GM21717 (cell line): ENCODE measurements around the gene RAD51D.
A peak's percentile ranks its signal among the peaks of the same experiment; 100 is the strongest.
"Not testable (repeated sequence)": the region's sequence is repeated elsewhere in the genome, so short reads cannot be mapped to it uniquely, and the experiment has no call there.

Experiments used
- ATAC-seq: cut with Tn5 transposase; IDR thresholded peaks from one replicate; pipeline ENCODE4 v1.9.1; 2021; ENCODE audit warnings: mild to moderate bottlenecking, moderate library complexity; ENCODE audit not compliant: unreplicated experiment

RAD51D gene

DNA sequence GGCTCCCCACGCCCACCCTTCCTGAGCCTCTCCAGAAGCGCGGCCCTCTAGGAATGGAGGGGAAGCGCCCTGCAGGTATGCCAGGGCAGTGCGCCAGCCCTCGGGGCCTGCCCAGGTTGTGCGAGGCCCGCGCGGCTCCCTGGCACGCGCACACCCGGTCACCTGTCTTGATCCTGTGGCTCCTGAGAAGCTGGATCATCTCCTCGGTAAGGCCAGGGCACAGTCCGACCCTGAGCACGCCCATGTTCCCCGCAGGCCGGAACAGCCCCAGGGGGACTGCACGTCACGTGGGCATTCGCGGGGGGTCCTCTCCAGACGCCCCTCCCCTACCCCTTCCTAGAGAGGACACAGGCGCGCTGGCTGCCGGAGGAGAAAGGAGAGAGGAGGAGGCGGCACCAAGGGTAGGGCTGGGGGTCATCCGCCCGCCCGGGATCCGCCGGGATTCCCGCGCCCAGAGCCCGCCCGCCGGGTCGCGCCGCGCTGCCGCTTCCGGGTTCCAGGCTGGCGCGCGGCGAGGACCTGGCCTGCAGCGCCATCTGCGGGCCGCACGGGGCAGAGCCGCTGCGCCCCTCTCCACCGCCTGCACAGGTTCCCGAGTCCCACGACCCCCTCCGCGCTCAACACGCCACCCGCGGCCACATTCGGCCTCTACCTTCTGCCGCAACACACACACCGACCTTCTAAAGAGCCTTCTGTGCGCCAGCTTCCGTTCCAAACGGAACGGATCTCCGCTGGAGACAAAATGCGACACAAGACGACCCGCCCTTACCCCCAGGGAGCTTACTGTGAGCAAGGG lies at the start of gene RAD51D:
Gene RAD51D, minus strand, starts transcription at position 491 of the 796 bp plus-strand sequence. Its CDS starts 247 bp downstream, at position 244.
- peak; percentile 75 for ATAC-seq

DNA sequence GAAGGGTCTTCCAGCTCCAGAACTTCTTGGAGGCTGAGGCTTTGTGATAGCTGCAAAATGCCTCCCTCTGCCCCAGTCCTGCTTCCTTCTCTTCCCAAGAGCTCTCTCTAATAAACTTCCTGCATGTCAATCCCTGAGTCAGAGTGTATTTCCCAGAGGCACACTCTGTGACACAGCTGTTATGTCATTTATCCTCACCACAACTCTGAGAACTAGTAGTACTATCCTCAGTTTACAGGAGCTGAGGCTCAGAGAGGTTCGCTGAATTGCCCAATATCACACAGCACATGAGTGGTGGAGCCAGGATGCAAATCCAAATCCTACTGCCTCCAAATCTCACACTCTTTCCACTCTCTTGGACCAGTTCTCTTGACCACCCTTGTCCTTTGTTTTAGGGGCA lies 48.0 kb upstream of the RAD51D start:
- no peak for ATAC-seq

DNA sequence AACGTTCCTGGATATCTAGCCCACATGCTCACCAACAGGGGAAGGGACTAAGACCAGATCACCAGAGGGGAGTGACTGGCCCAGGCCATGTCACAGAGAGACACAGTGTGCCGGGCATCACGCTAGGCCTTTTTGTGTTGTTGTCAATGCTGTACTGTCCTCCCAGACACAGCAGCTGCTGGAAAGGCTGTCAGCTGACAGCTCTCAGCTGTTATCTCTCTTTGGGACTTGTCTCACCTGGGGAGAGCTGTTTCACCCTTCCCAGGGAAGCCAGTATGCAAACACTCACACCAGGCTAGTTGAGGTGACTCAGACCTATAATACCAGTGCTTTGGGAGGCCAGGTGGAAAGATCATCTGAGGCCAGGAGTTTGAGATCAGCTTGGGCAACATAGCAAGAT lies 47.4 kb upstream of the RAD51D start:
- ATAC-seq: no peak

DNA sequence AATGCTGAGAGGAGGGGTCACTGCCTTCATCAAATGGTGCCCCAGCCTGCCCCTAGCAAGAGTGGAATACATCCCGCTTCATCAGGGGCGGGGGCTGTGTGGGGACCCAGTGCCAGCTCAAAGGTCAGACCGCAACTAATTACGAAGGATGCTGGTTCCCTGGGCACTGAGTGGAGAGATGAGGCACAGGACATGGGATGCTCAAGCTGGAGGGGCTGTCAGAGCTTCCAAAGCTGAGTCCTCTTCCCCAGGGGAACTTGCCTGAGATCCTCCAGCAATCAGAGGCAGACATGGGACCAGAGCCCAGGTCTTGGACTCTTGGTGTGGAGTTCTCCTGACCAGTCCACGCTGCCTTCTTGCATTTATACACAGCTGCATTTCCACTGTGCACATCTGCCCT lies 46.9 kb upstream of the RAD51D start:
- ATAC-seq: no peak

DNA sequence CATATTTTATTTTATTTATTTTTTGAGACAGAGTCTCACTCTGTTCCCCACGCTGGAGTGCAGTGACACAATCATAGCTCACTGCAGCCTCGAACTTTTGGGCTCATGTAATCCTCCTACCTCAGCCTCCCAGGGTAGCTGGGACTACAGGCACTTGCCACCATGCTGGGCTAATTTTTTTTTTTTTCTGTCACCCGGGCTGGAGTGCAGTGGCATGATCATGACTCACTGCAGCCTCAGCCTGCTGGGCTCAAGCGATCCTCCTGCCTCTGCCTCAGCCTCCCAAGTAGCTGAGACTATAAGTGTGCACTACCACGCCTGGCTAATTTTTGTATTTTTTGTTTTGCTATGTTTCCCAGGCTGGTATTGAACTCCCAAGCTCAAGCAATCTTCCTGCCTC lies 45.1 kb upstream of the RAD51D start:
- no peak for ATAC-seq

DNA sequence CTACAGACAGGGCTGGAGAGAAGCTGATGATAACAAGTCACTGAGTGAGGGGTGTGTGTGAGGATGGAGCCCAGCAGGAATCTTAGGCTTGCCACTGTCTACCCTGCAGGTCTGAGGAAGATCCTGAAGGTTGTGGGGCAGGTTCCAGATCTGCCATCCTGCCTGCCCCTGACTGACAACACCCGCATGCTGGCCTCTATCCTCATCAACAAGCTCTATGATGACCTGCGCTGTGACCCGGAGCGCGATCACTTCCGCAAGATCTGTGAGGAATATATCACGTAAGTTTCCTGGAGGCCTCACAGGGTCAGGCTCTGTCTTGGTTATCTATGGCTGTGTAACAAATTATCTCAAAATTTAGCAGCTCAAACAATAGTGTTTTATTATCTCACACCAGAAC lies 44.2 kb upstream of the RAD51D start:
- no peak for ATAC-seq

DNA sequence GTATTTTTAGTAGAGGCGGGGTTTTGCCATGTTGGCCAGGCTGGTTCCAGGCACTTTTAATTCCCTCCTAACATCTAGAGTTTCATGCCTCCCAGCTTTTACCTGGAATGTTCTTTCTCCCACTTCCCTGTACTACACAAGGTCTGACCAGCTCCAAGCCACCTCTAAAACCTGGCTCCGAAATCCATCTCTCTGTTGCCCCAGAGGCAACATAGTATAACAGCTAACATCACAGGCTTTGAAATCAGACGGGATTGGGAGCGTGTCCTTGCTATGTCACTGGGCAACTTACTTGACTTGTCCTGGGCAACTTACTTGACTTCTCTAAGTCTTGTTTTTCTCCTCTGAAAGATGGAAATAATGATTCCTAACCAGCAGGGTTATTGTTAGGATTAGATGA lies 43.1 kb upstream of the RAD51D start:
- ATAC-seq: no peak

DNA sequence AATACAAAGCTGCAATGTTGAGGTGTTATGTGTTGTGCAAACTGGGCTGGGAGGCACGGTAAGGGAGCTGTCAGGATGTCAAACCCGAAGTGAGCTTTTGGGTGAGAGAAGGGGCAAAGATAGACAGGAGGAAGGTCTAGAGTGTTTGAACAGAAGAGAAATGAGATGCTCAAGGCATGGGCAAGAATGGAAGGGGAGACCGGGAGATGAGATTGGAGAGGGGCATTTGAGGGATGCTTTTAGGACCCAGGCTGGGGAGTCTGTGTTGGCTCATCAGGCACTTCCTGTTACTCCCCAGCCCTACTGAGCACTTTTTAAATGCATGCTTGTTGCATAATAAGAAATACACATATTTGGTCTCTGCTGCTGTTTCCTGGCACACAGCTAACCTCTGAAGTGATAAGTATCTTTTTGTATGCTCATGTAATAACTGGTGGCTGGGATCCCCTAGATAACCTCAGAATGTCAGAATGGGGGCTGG lies 41.7 kb upstream of the RAD51D start:
- ATAC-seq: no peak

DNA sequence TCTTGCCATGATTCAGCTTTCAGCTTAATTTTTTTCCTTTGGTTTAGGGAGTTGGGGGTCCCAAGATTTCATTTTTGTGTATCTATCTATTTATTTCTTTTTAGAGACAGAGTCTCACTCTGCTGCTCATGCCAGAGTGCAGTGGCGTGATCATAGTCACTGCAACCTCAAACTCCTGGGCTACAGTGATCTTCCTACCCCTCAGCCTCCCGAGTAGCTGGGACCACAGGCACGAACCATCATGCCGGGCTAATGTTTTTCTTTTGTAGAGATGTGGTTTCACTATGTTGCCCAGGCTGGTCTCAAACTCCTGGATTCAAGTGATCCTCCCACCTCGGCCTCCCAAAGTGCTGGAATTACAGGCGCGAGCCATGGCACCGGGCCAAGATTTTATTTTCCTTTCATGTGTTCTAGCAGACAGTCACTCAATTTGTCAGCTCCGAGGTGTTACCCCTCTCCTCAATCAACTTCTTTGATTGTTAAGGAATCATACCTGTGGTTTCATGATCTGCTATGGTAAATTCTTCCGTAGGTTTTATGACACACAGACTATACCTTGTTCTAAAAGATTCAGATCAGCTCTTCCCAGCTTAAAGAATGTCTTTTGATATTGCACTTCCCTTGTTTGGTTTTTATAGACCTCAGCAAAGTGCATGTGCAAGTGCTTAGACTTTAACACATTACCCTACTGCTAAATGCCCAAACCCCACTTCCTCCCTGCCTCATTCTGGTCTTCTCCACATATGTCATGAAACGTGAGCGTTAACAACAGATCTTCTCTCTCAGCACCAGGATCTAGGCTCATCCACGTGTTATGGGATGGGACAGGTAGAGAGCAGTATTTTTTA lies 40.9 kb upstream of the RAD51D start:
- no peak for ATAC-seq

DNA sequence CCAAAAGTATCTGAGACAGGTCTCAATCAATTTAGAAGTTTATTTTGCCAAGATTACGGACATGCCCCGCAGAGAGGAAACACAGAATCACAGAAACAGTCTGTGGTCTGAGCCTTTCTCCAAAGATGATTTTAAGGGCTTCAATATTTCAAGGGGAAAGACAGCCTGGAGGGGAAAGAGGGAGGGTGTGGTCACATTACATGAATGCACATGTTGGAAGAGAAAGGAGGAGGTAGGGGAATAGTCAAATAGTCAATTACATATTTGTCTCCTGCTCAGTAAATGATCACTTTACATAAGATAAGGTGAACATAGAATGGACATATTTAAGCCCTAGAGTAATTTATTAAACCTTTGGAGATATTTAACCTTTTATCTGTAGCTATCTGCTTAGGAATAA lies 40.3 kb upstream of the RAD51D start:
- no peak for ATAC-seq

DNA sequence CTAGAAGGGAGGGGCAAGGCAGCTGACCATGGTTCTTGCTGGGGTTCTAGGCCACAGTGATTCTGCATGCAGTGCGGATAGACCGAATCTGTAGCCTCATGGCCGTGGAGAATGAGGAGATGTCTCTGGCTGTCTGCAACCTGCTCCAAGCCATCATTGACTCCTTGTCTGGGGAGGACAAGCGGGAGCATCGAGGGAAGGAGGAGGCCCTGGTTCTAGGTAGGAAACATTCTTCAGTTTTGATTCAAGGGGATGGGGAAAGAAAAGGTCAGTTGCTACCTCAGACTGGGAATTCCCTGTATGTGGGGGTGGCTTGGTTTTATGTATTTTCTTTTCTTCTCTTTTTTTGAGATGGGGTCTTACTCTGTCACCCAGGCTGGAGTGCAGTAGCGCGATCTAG lies 35.6 kb upstream of the RAD51D start:
- no peak for ATAC-seq

DNA sequence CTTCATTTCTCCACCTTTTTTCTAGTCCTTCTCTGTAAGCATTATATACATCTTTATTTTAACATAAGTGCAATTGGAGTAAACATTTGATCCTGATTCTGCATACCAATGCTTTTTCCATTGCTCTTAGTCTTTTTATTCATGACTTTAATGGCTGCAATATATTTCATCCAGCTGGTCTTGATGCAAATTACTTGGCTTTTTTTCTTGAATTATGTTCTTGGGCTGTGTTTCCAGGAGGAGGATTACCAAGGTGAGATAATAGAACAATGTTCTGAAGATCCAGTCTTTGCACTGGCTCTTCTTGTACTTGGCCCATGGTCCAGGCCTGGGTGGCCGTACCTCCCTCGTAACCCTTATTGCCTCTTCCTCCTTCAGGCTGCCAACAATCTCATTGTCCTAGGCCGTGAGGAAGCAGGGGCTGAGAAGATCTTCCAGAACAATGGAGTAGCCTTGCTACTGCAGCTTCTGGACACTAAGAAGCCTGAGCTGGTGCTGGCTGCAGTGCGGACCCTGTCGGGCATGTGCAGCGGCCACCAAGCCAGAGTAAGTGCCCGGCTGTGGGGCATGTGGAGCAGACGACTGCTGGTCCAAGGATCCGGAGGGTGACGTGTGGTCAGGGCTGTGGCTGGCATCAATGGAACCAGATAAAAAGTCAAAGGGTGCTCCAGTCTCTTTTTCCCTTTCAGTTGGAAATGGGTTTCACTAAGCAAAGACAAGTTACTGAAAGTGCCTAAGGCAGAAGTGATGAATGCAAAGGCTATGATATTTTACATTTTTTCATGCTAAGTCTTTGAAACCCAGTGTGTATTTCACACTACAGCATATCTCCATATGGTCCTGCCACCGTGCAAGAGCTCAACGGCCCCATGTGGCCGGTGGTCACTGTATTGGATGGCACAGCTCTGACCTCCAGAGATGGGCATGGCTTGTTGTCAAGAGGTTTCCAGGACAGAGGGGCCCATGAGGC lies 34.8 kb upstream of the RAD51D start:
- ATAC-seq: no peak

DNA sequence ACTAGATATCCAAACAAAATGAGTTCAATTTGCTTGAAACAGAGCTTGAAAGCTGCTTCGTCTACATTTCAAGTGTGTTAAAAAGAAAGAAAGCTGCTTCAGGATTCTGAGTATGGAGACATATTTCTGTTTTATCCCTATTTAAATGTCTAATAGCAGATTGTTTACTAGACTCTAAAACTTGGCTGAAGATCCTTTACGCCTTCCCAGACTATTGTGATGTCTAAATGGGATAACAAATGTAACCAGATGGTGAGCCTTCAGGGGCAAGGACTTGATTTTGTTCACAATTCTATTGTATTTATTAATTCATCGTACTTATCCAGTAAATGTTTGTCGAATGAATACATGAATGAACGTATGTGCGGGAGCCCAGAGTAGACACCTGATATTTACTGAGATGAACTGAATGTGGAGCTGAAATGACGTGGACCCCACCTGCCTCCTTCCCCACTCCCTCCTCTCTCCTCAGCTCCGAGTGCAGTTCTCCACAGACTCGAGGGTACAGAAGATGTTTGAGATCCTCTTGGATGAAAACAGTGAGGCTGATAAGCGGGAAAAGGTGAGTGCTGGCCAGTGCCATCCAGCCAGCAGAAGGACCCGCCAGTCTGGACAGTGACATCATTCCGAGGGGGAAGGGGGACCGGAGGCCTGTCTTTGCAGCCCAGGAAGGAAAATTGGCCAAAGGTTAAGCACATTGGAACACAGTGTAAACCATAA lies 32.9 kb upstream of the RAD51D start:
- ATAC-seq: no peak

DNA sequence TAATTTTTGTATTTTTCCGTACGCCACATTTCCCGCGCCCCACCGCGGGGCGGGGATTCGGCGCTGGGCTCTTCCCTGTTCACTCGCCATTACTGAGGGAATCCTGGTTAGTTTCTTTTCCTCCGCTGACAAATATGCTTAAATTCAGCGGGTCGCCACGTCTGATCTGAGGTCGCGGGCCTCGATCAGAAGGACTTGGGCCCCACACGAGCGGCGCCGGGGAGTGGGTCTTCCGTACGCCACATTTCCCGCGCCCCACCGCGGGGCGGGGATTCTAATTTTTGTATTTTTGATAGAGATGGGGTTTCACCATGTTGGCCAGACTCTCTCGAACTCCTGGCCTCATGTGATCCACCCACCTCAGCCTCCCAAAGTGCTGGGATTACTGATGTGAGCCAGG lies 31.4 kb upstream of the RAD51D start:
- ATAC-seq: not testable (repeated sequence)

DNA sequence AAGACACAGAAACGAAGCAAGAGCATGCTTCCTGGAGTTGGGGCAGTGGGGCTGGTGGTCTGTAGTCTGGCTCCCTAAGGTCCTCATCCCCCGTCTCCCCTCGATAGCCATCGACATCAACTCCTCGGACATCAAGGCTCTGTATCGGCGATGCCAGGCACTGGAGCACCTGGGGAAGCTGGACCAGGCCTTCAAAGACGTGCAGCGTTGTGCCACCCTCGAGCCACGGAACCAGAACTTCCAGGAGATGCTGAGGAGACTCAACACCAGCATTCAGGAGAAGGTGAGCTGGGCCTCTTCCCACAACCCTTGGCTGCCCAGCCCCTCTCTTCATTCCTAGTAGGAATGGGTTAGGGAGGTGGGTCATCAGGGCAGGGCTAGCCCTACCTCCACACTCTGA lies 30.3 kb upstream of the RAD51D start:
- ATAC-seq: no peak

DNA sequence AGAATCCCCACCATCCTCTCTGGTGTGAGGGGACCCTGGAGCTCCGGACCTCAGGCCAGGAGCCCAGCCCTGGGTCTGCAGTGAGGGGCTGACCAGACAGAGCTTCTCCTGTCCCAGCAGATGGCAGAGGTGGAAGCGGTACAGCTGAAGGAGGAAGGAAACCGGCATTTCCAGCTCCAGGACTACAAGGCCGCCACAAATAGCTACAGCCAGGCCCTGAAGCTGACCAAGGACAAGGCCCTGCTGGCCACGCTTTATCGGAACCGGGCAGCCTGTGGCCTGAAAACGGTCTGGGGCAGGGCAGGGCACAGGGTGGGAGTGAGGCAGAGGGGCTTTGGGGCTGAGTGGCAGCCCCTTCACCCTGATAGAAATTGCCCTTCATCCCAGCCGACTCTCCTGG lies 28.5 kb upstream of the RAD51D start:
- no peak for ATAC-seq

DNA sequence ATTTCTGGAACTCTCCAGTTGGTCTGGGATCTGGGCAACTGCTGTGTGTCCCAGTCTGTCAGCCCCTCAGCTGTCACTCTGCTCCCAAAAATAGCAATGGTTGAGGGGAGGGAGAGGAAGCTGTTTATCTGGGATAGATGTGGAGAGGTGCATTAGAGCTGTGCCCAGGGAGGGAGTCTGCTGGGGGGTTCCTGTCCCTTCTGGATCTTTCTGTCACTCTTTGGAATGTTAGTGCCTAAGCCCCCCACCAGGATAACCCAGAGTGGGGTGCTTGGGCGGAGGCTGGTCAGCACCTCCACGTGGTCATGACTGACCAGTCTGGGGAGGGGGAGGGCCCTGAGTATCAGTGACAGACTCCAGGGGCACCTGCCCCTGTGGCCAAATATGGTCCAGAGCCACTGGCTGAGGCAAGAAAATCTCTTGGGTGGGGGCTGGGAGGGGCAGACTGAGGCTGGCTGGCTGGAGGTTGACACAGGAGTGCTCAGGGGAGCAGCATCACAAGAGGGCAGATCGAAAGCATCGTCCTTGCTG lies 27.8 kb upstream of the RAD51D start, which contains the start of gene UNC45B:
Gene UNC45B, plus strand, starts transcription at position 443 of the 531 bp plus-strand sequence. CDS start 447 bp downstream, outside the sequence.
- no peak for ATAC-seq

DNA sequence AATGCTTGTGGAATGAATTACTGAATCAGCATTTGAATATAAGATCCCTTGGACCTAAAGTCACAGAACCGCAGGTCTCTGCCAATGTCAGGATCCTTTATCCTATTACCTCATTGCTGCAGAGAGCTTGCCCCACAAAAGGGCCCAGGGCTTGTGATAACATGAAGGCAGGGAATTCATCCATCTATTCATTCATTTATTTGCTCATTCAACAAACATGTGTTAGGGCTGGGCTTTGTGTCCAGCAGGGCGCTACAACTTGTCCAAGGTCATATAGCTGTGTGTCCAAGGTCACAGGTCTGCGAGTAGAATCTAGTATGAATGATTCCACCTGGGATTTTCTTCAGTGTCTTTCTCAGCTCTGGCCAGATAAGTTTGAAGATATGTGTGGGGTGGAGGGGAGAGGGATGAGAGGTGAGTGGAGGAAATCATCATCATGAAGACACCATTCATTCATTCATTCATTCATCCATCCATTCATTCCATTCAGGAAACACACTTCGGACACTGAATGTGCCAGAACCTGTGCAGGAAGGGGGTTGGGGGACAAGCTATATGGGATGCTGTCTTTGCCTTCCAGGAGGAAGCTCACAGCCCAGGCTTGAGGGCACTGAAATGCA lies 26.7 kb upstream of the RAD51D start:
- no peak for ATAC-seq

DNA sequence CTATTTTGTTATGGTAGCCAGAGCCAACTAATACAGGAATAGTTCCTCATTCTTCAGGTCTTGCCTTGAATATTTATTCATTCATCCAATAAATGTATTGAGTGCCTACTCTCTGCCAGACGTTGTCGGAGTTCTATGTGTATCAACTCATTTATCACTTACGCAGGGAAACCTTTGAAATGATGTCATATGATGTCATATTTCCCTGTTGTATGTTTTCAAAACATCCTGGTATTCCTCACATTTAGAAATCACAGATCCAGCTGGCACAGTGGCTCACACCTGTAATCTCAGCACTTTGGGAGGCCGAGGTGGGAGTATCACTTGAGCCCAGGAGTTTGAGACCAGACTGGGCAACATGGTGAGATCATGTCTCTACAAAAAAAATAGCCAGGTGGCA lies 25.2 kb upstream of the RAD51D start:
- ATAC-seq: no peak

DNA sequence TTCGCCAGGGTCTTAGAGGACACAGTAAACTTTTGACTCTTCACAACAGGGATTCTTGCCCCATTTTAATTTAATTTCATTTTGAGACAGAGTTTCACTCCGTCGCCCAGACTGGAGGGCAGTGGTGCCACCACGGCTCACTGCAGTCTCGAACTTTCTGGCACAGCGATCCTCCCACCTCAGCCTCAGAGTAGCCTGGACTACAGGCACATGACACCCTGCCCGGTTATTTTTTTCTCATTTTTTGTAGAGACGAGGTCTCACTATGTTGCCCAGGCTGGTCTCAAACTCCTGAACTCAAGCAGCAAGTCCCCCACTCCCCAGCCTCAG lies 22.8 kb upstream of the RAD51D start:
- no peak for ATAC-seq
